Measurements from ENCODE around the gene DIS3L2.

Gene DIS3L2

GRCh38 chr2:231996797-231997540 lies 35.5 kb downstream of the DIS3L2 start:
- no peaks in the 10 kb centered on the region for H3K4me1 ChIP-seq (ENCODE audit: control insufficient read depth, insufficient read depth, low read length)
- no peaks in the 10 kb centered on the region for H3K36me3 ChIP-seq (ENCODE audit: control insufficient read depth, insufficient read depth, low read length, severe bottlenecking)
- no peaks in the 10 kb centered on the region for H3K27me3 ChIP-seq (replicated peaks; ENCODE audit: control insufficient read depth, insufficient read depth, low read length)
- no peaks in the 10 kb centered on the region for H3K9me3 ChIP-seq (ENCODE audit: control insufficient read depth, low read length)
- no peak for DNase-seq (ENCODE audit: low read depth)
- no peak overlapping the region for H3K4me3 ChIP-seq (ENCODE audit: low read length)
- no peak overlapping the region for H3K9ac ChIP-seq (ENCODE audit: low read length)

- Histone ChIP-seq H3K27me3 (replicated peaks; ENCODE audit: control insufficient read depth, insufficient read depth, low read length) (no peaks in the 10 kb centered on the region), H3K4me3 (ENCODE audit: low read length) (no peak overlapping the region), H3K9ac (ENCODE audit: low read length) (no peak overlapping the region), H3K9me3 (ENCODE audit: control insufficient read depth, low read length) (no peaks in the 10 kb centered on the region), H3K4me1 (ENCODE audit: control insufficient read depth, insufficient read depth, low read length) (no peaks in the 10 kb centered on the region), H3K36me3 (ENCODE audit: control insufficient read depth, insufficient read depth, low read length, severe bottlenecking) (no peaks in the 10 kb centered on the region)
- no peak for DNase-seq (ENCODE audit: low read depth)
Measured at GRCh38 chr2:231998046-231998445, 36.5 kb downstream of the DIS3L2 start.

- Histone ChIP-seq H3K27me3 (replicated peaks; ENCODE audit: control insufficient read depth, insufficient read depth, low read length) (no peaks in the 10 kb centered on the region), H3K36me3 (ENCODE audit: control insufficient read depth, insufficient read depth, low read length, severe bottlenecking) (no peaks in the 10 kb centered on the region), H3K4me1 (ENCODE audit: control insufficient read depth, insufficient read depth, low read length) (no peaks in the 10 kb centered on the region), H3K9ac (ENCODE audit: low read length) (no peak overlapping the region), H3K4me3 (ENCODE audit: low read length) (no peak overlapping the region), H3K9me3 (ENCODE audit: control insufficient read depth, low read length) (no peaks in the 10 kb centered on the region)
- no peak for DNase-seq (ENCODE audit: low read depth)
Measured at GRCh38 chr2:232000439-232000838, 38.9 kb downstream of the DIS3L2 start.

GRCh38 chr2:232001073-232001472 lies 39.6 kb downstream of the DIS3L2 start:
- H3K27me3 ChIP-seq (replicated peaks; ENCODE audit: control insufficient read depth, insufficient read depth, low read length) = no peaks in the 10 kb centered on the region
- H3K9me3 ChIP-seq (ENCODE audit: control insufficient read depth, low read length) = no peaks in the 10 kb centered on the region
- no peak overlapping the region for H3K4me3 ChIP-seq (ENCODE audit: low read length)
- DNase-seq (ENCODE audit: low read depth) = no peak
- no peaks in the 10 kb centered on the region for H3K4me1 ChIP-seq (ENCODE audit: control insufficient read depth, insufficient read depth, low read length)
- H3K36me3 ChIP-seq (ENCODE audit: control insufficient read depth, insufficient read depth, low read length, severe bottlenecking) = no peaks in the 10 kb centered on the region
- H3K9ac ChIP-seq (ENCODE audit: low read length) = no peak overlapping the region

- Histone ChIP-seq H3K9ac (ENCODE audit: low read length) (no peak overlapping the region), H3K9me3 (ENCODE audit: control insufficient read depth, low read length) (no peaks in the 10 kb centered on the region), H3K4me1 (ENCODE audit: control insufficient read depth, insufficient read depth, low read length) (no peaks in the 10 kb centered on the region), H3K4me3 (ENCODE audit: low read length) (no peak overlapping the region), H3K36me3 (ENCODE audit: control insufficient read depth, insufficient read depth, low read length, severe bottlenecking) (no peaks in the 10 kb centered on the region), H3K27me3 (replicated peaks; ENCODE audit: control insufficient read depth, insufficient read depth, low read length) (no peaks in the 10 kb centered on the region)
- DNase-seq (ENCODE audit: low read depth) = no peak
Measured at GRCh38 chr2:232006253-232006652, 44.7 kb downstream of the DIS3L2 start.

- Histone ChIP-seq H3K4me1 (ENCODE audit: control insufficient read depth, insufficient read depth, low read length) (no peaks in the 10 kb centered on the region), H3K36me3 (ENCODE audit: control insufficient read depth, insufficient read depth, low read length, severe bottlenecking) (no peaks in the 10 kb centered on the region), H3K9ac (ENCODE audit: low read length) (no peak overlapping the region), H3K9me3 (ENCODE audit: control insufficient read depth, low read length) (no peaks in the 10 kb centered on the region), H3K27me3 (replicated peaks; ENCODE audit: control insufficient read depth, insufficient read depth, low read length) (no peaks in the 10 kb centered on the region), H3K4me3 (ENCODE audit: low read length) (no peak overlapping the region)
- DNase-seq (ENCODE audit: low read depth) = no peak
Measured at GRCh38 chr2:232008907-232009638, 47.6 kb downstream of the DIS3L2 start.

- H3K27me3 ChIP-seq (replicated peaks; ENCODE audit: control insufficient read depth, insufficient read depth, low read length) = no peaks in the 10 kb centered on the region
- H3K36me3 ChIP-seq (ENCODE audit: control insufficient read depth, insufficient read depth, low read length, severe bottlenecking) = no peaks in the 10 kb centered on the region
- no peaks in the 10 kb centered on the region for H3K9me3 ChIP-seq (ENCODE audit: control insufficient read depth, low read length)
- no peak overlapping the region for H3K9ac ChIP-seq (ENCODE audit: low read length)
- H3K4me3 ChIP-seq (ENCODE audit: low read length) = no peak overlapping the region
- no peaks in the 10 kb centered on the region for H3K4me1 ChIP-seq (ENCODE audit: control insufficient read depth, insufficient read depth, low read length)
- DNase-seq (ENCODE audit: low read depth) = no peak
Measured at GRCh38 chr2:232009639-232010274, 48.2 kb downstream of the DIS3L2 start.

- H3K36me3 ChIP-seq (ENCODE audit: control insufficient read depth, insufficient read depth, low read length, severe bottlenecking) = peaks cover 13% of the 10 kb centered on the region
- no peak overlapping the region for H3K4me3 ChIP-seq (ENCODE audit: low read length)
- H3K4me1 ChIP-seq (ENCODE audit: control insufficient read depth, insufficient read depth, low read length) = no peaks in the 10 kb centered on the region
- H3K9ac ChIP-seq (ENCODE audit: low read length) = no peak overlapping the region
- peak; percentile 88 for DNase-seq (ENCODE audit: low read depth)
- no peaks in the 10 kb centered on the region for H3K27me3 ChIP-seq (replicated peaks; ENCODE audit: control insufficient read depth, insufficient read depth, low read length)
- no peaks in the 10 kb centered on the region for H3K9me3 ChIP-seq (ENCODE audit: control insufficient read depth, low read length)
Measured at GRCh38 chr2:232013701-232014353, 52.3 kb downstream of the DIS3L2 start.

- Histone ChIP-seq H3K4me1 (ENCODE audit: control insufficient read depth, insufficient read depth, low read length) (no peaks in the 10 kb centered on the region), H3K9ac (ENCODE audit: low read length) (no peak overlapping the region), H3K4me3 (ENCODE audit: low read length) (no peak overlapping the region), H3K36me3 (ENCODE audit: control insufficient read depth, insufficient read depth, low read length, severe bottlenecking) (peaks cover 13% of the 10 kb centered on the region), H3K9me3 (ENCODE audit: control insufficient read depth, low read length) (no peaks in the 10 kb centered on the region), H3K27me3 (replicated peaks; ENCODE audit: control insufficient read depth, insufficient read depth, low read length) (no peaks in the 10 kb centered on the region)
- DNase-seq (ENCODE audit: low read depth) = no peak
Measured at GRCh38 chr2:232014681-232015080, 53.2 kb downstream of the DIS3L2 start.

GRCh38 chr2:232018181-232018580 lies 56.7 kb downstream of the DIS3L2 start:
- Histone ChIP-seq H3K4me1 (ENCODE audit: control insufficient read depth, insufficient read depth, low read length) (no peaks in the 10 kb centered on the region), H3K9ac (ENCODE audit: low read length) (no peak overlapping the region), H3K27me3 (replicated peaks; ENCODE audit: control insufficient read depth, insufficient read depth, low read length) (no peaks in the 10 kb centered on the region), H3K4me3 (ENCODE audit: low read length) (no peak overlapping the region), H3K9me3 (ENCODE audit: control insufficient read depth, low read length) (no peaks in the 10 kb centered on the region), H3K36me3 (ENCODE audit: control insufficient read depth, insufficient read depth, low read length, severe bottlenecking) (peaks cover 17% of the 10 kb centered on the region)
- no peak for DNase-seq (ENCODE audit: low read depth)

- Histone ChIP-seq H3K4me3 (ENCODE audit: low read length) (no peak overlapping the region), H3K27me3 (replicated peaks; ENCODE audit: control insufficient read depth, insufficient read depth, low read length) (no peaks in the 10 kb centered on the region), H3K9ac (ENCODE audit: low read length) (no peak overlapping the region), H3K36me3 (ENCODE audit: control insufficient read depth, insufficient read depth, low read length, severe bottlenecking) (peaks cover 33% of the 10 kb centered on the region), H3K4me1 (ENCODE audit: control insufficient read depth, insufficient read depth, low read length) (no peaks in the 10 kb centered on the region), H3K9me3 (ENCODE audit: control insufficient read depth, low read length) (no peaks in the 10 kb centered on the region)
- peak; percentile 15 for DNase-seq (ENCODE audit: low read depth)
Measured at GRCh38 chr2:232022718-232023117, 61.2 kb downstream of the DIS3L2 start.
